Fibroblast of the conjunctiva (primary cell): ENCODE measurements around the gene SLC12A6.

Experiments used
- DNase-seq: peaks from one replicate; pipeline ENCODE4 v3.0.0-alpha.2; 2010; ENCODE audit warnings: low read depth

Gene SLC12A6

DNA sequence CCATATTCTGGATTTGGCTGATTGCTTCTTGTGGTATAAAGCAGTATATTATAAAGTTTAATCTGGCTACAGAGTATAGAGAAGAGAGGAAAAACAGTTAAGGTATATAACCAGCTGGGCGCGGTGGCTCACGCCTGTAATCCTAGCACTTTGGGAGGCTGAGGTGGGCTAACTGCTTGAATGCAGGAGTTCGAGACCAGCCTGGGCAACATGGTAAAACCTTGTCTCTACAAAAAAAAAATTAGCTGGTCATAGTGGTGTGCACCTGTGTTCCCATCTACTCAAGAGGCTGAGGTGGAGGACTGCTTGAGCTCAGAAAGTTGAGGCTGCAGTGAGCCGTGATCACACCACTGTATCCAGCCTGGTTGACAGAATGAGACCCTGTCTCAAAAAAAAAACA lies 7.3 kb downstream of the SLC12A6 start:
- no peak for DNase-seq

GRCh38 chr15:34329006-34329405 lies 8.6 kb downstream of the SLC12A6 start:
- no peak for DNase-seq

DNA sequence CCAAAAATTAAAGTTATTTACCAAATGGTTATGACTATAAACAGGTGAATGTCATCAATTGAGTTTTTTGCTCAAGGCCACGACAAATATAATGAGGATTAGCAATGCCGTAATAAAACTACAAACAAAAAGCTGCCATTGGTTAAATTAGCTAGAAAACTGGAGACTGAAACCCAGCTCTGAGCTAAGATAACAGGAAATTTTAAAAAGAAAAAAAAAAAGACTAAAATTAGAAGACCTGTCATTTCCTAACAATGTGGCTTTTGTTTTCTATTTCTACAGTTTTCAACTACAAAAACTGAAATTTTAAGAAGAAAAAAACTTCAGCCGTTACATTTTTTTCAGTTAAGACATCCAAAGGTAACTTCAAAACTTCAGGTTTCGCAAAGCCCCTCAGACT lies 9.7 kb downstream of the SLC12A6 start:
- DNase-seq = no peak

DNA sequence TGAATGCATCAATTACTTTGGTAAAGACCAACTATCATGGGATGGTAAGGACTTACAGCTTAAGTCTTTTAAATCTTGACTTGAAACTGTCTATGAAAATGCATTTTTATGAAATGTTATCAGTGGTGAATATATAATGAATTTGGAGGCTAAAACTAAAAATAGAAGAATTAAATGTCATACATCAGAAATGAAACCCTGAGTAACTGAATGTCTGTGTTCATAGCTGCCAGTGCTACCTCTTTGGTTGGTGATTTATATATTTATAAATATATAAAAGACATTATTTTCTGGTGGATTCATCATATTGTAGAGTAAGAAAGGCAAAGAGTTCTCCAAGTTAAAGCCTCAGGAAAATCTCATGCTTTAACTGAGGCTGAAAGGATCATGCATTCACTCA lies 12.2 kb downstream of the SLC12A6 start:
- no peak for DNase-seq

DNA sequence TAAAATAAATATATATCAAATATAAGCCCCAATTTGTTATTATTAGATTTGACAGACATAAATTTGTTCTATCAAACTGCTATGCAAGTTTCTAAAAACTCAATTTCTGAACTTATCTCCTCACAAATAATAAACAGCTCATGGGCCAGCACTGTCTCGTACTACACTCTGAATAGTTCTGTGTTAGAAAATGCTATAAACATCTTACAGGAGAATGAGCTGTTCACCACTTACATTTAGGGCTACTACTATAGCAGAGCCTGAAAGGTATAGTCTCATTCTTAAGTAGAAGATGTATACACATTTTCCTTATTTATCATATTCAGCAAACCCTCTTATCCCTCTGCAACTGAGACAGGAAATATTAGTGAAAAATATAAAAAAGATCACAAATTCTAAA lies 12.6 kb downstream of the SLC12A6 start:
- DNase-seq = no peak

GRCh38 chr15:34323217-34323616 lies 14.4 kb downstream of the SLC12A6 start:
- DNase-seq = no peak

- peak; percentile 32 for DNase-seq
Observed at GRCh38 chr15:34318277-34319079, 19.1 kb downstream of the SLC12A6 start.

DNA sequence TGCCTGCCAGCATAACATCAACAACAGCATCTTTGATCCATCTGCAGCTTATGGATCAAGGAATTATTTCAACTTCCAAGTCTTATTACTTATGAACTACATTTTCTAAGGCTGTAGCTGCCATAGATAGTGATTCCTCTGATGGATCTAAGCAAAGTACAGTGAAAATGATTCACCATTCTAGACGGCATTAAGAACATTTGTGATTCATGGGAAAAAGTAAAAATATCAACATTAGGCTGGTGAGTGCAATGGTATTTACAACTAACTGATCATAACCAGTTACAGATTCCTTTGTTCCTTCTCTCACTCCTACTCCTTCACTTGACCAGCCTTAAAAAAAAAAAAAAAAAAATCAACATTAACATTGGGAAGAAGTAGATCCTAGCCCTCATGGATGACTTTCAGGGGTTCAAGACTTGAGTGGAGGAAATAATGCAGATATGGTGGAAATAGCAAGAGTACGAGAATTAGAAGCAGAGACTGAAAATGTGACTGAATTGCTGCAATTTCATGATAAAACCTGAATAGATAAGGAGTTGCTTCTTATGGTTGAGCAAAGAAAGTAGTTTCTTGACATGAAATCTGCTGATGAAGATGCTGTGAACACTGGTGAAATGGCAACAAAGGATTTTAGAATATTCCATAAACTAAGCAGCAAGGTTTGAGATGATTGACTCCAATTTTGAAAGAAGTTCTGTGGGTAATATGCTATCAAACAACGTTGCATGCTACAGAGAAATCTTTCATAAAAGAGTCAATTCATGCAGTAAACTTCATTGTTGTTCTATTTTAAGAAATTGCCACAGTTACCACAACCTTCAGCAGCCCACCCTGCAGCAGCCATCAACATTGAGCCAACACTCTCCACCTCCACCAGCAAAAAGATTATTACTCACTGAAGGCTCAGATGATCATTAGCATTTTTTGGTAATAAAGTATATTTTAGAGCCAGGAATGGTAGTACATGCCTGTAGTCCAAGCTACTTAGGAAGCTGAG lies 22.8 kb downstream of the SLC12A6 start:
- DNase-seq = no peak

DNA sequence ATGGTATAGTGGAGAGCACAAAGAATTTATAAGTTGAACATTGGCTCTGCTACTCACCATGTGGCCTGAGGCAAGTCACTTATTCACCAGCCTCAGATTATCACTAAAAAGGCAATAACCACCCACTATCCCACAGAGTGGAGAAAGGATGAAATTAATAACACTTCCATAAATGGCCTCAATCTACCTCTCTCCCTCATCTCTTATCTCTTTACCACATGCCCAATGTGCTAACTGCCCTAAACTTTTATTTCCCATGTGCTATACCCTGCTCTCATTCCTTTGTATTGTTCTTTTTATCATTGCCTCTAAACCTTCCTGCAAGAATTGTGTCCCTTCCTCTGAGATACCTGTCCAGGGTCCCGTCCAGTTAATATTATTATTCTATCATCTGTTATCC lies 26.0 kb downstream of the SLC12A6 start:
- DNase-seq = no peak

- DNase-seq = peak; percentile 5
Observed at GRCh38 chr15:34304613-34305012, 33.0 kb downstream of the SLC12A6 start.

GRCh38 chr15:34301058-34301457 lies 36.5 kb downstream of the SLC12A6 start:
- no peak for DNase-seq

GRCh38 chr15:34297059-34297458 lies 40.5 kb downstream of the SLC12A6 start:
- no peak for DNase-seq

- no peak for DNase-seq
Observed at GRCh38 chr15:34292621-34293020, 45.0 kb downstream of the SLC12A6 start.

- no peak for DNase-seq
Observed at GRCh38 chr15:34284937-34285336, 52.6 kb downstream of the SLC12A6 start.

DNA sequence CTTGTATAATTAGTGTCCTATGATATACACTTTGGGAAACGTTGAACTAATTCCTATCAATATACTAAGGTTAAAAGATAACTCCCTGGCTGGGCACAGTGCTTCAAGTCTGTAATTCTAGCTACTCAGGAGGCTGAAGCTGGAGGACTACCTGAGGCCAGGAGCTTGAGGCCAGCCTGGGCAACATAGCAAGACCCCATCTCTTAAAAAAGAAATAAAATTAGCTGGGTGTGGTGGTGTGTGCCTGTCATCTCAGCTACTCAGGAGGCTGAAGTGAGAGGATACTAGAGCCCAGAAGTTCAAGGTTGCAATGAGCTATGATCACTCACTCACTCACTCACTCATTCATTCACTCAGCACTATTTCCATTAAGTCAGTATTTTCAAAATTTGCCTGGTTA lies 55.2 kb downstream of the SLC12A6 start:
- no peak for DNase-seq

DNA sequence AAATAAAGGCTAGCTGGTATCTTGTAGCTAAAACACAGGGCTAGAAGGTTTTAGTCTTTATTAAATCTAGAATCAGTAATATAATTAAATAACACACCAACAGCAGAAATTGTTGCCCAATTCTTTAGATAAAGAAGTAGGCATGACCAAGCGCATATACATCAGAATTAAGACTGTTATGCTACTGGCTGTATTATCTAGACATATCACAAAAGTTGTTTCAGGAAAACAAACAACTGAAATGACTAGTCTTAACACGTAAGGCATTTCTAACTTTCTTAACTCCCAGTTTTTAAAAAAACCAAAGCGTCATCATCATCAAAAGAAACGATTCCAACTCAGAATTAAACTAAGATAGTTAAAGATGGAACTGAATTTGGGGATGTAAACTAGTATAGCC lies 57.4 kb downstream of the SLC12A6 start:
- no peak for DNase-seq

DNA sequence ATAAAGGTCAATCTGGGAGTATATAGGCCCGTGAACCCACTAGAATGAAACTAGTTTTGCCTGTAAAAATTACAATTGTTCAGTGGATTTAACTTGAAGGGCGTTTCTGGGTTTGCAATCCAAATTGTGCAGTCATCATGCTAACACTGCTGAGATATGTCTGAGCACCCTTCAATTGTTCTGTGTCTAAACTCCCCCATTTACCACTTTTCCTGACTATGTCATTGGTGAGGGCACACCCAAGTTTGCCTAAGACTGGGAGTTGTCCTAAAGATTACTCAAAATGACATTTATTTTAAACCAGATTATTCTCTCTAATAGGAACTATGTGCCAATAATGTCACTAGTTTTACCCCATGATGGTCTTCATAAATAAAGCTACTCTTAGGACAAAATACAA lies 58.2 kb downstream of the SLC12A6 start:
- no peak for DNase-seq

GRCh38 chr15:34275721-34276120 lies 61.9 kb downstream of the SLC12A6 start:
- DNase-seq = no peak

- no peak for DNase-seq
Observed at GRCh38 chr15:34275154-34275553, 62.4 kb downstream of the SLC12A6 start.

GRCh38 chr15:34271493-34271892 lies 66.1 kb downstream of the SLC12A6 start:
- no peak for DNase-seq

DNA sequence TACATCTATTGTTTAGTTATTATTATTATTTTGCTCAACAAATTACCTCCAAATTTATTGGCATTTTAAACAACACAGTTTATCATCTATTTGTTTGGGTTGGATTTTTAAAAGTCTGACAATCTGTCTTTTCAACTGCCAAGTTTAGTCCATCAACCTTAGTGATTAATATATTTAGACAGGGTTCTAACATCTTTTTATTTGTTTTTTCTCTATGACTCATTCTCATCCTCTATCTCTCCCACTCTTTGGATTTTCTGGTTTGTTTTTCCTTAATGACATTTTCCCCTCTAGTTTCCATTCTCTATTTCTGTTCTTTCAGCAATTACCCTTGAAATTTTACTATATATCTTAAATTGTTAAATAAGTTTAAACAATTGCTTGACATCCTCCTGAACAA lies 70.8 kb downstream of the SLC12A6 start:
- DNase-seq = no peak

DNA sequence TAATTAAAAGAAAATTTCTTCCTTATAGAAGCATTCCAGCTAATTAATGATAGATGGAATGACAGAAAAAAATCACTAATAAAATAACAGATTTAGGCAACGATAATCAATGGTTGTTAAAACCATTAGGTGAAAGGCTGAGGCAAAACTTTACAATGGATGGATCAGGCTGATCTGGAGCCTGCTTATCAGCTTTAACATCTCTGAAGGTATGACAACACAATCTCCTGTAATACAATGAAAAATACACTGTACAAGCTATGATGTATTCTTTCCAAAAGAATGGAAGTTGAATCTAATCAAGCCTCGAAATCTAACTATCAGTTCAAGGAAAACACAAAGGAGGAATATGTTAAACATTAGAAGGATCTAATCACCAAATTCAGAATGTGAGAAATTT lies 73.5 kb downstream of the SLC12A6 start:
- no peak for DNase-seq

DNA sequence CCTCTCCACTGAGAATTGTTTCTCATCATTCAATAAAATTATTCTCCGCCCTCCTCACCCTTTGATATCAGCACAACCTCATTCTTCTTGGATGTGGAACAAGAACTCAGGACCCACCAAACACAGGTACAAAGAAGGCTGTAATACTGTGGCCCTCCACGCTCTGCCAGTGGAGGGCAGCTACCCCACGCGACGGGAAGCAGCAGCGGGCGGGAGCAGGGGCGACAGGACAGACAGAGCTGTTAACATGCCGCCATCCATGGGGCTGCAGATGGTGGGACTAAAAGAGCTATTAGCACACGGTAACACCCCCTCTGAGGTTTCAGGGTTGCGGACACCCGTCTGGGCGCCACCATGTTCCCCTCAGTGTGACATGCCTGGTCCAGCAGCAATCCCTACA lies 75.2 kb downstream of the SLC12A6 start:
- DNase-seq = no peak
